GM23338 (cell line): ENCODE data around the gene TENM4. TPM values are rescaled to one million over a fixed set of nuclear protein-coding genes. Genes with fewer than 3 reads are reported as not detected.

Experiments
- ATAC-seq: fragments of 200-7000 bp; cut with Tn5 transposase; 3 replicates; pipeline ENCODE4 v1.9.1; 2020
- DNase-seq: peaks from one replicate; pipeline ENCODE4 v3.0.0-alpha.2; 2015; ENCODE audit warnings: low spot score
- H2AFZ ChIP-seq: fragments of 200-600 bp; sonication (generic); 2 replicates; pipeline ENCODE4 v1.8.0; 2016; ENCODE audit warnings: antibody characterized with exemption, mild to moderate bottlenecking, moderate library complexity
- H3F3A ChIP-seq: fragments of 200-600 bp; sonication (generic); replicated peaks from 2 replicates; pipeline ENCODE4 v1.8.0; 2017; ENCODE audit warnings: antibody characterized with exemption, mixed run types, low read depth
- H3K27ac ChIP-seq: fragments of 200-600 bp; sonication (generic); 2 replicates; pipeline ENCODE4 v1.6.1; 2016; ENCODE audit warnings: low read depth
- H3K27me3 ChIP-seq: fragments of 200-600 bp; sonication (generic); 2 replicates; pipeline ENCODE4 v1.8.0; 2016; ENCODE audit warnings: mild to moderate bottlenecking, mixed run types, moderate library complexity; ENCODE audit not compliant: insufficient read depth
- H3K36me3 ChIP-seq: fragments of 200-600 bp; sonication (generic); 2 replicates; pipeline ENCODE4 v1.8.0; 2016; ENCODE audit warnings: mild to moderate bottlenecking; ENCODE audit not compliant: insufficient read depth
- H3K4me1 ChIP-seq: fragments of 200-600 bp; sonication (generic); 2 replicates; pipeline ENCODE4 v1.8.0; 2016; ENCODE audit warnings: mild to moderate bottlenecking, moderate library complexity; ENCODE audit not compliant: insufficient read depth
- H3K4me2 ChIP-seq: fragments of 200-600 bp; sonication (generic); 2 replicates; pipeline ENCODE4 v1.7.1; 2017; ENCODE audit warnings: mixed run types
- H3K4me3 ChIP-seq: fragments of 200-600 bp; sonication (generic); 2 replicates; pipeline ENCODE4 v1.6.1; 2016; ENCODE audit warnings: mixed run types
- H3K79me2 ChIP-seq: fragments of 200-600 bp; sonication (generic); replicated peaks from 2 replicates; pipeline ENCODE4 v1.8.0; 2017; ENCODE audit warnings: mild to moderate bottlenecking; ENCODE audit not compliant: insufficient read depth
- H3K9me2 ChIP-seq: fragments of 200-600 bp; sonication (generic); 2 replicates; pipeline ENCODE4 v1.8.0; 2017; ENCODE audit not compliant: insufficient read depth
- H4K20me1 ChIP-seq: fragments of 200-600 bp; sonication (generic); replicated peaks from 2 replicates; pipeline ENCODE4 v1.8.0; 2017; ENCODE audit warnings: mild to moderate bottlenecking; ENCODE audit not compliant: insufficient read depth
- H3K27ac Mint-ChIP-seq: 2 replicates; pipeline ENCODE4 v1.8.0; 2020; ENCODE audit warnings: inconsistent platforms, mild to moderate bottlenecking, moderate library complexity, mixed read lengths
- H3K27me3 Mint-ChIP-seq: 3 replicates; pipeline ENCODE4 v1.8.0; 2022; ENCODE audit warnings: low read depth, mild to moderate bottlenecking, moderate library complexity, mixed read lengths, inconsistent platforms; ENCODE audit not compliant: insufficient read depth, poor library complexity
- H3K36me3 Mint-ChIP-seq: 3 replicates; pipeline ENCODE4 v1.8.0; 2021; ENCODE audit warnings: low read depth, mild to moderate bottlenecking, inconsistent platforms, moderate library complexity, mixed read lengths
- H3K4me1 Mint-ChIP-seq: 3 replicates; pipeline ENCODE4 v1.8.0; 2020; ENCODE audit warnings: mild to moderate bottlenecking, inconsistent platforms, mixed read lengths
- H3K4me3 Mint-ChIP-seq: 3 replicates; pipeline ENCODE4 v1.8.0; 2021; ENCODE audit warnings: moderate library complexity, mild to moderate bottlenecking, inconsistent platforms, mixed read lengths
- H3K9me3 Mint-ChIP-seq: 3 replicates; pipeline ENCODE4 v1.8.0; 2020; ENCODE audit warnings: moderate library complexity, mild to moderate bottlenecking, inconsistent platforms, mixed read lengths
- CREB1 ChIP-seq: fragments of 250-450 bp; sonication (Bioruptor Pico); IDR thresholded peaks from 2 replicates; pipeline ENCODE4 v1.5.0; 2020; ENCODE audit warnings: low read depth, mild to moderate bottlenecking, moderate library complexity
- EZH2 ChIP-seq: fragments of 200-600 bp; sonication (generic); IDR thresholded peaks from one replicate; pipeline ENCODE4 v1.8.0; 2017; ENCODE audit warnings: antibody characterized with exemption, mild to moderate bottlenecking, low read depth; ENCODE audit not compliant: unreplicated experiment
- EZH2phosphoT487 ChIP-seq: fragments of 200-600 bp; sonication (generic); IDR thresholded peaks from one replicate; pipeline ENCODE4 v1.8.1; 2018; ENCODE audit warnings: antibody characterized with exemption; ENCODE audit not compliant: unreplicated experiment
- JUNB ChIP-seq: IDR thresholded peaks from one replicate; pipeline ENCODE4 v1.6.1; 2016; ENCODE audit warnings: antibody characterized with exemption; ENCODE audit not compliant: unreplicated experiment
- NANOG ChIP-seq: IDR thresholded peaks from 2 replicates; pipeline ENCODE4 v1.6.1; 2016; ENCODE audit warnings: antibody characterized with exemption, borderline replicate concordance
- POLR2AphosphoS5 ChIP-seq: IDR thresholded peaks from 2 replicates; pipeline ENCODE4 v1.6.1; 2016; ENCODE audit warnings: antibody characterized with exemption, low read depth
- STAT1 ChIP-seq: IDR thresholded peaks from one replicate; pipeline ENCODE4 v1.6.1; 2016; ENCODE audit warnings: antibody characterized with exemption; ENCODE audit not compliant: unreplicated experiment
- ZNF114 ChIP-seq: fragments of 250-450 bp; sonication (Bioruptor Pico); IDR thresholded peaks from 2 replicates; pipeline ENCODE4 v1.5.0; 2020; ENCODE audit warnings: mild to moderate bottlenecking, moderate library complexity
- ZNF331 ChIP-seq: fragments of 250-450 bp; sonication (Bioruptor Pico); IDR thresholded peaks from 2 replicates; pipeline ENCODE4 v1.5.0; 2020; ENCODE audit warnings: low read depth, mild to moderate bottlenecking, moderate library complexity
- ZNF462 ChIP-seq: fragments of 250-450 bp; sonication (Bioruptor Pico); IDR thresholded peaks from 2 replicates; pipeline ENCODE4 v1.5.0; 2020; ENCODE audit warnings: mild to moderate bottlenecking, moderate library complexity
- polyA plus RNA-seq: library from polyadenylated mRNA; unstranded; fragments of >200 nt; fragmentation: Nextera tagmentation; extraction: Ambion mirVana; gene quantifications from 2 replicates; pipeline ENCODE4 v1.2.1, GENCODE V29; 2016
- total RNA-seq: library from RNA; depleted of rRNA; stranded (reverse); fragments of >200 nt; shearing (Covaris generic); gene quantifications from 2 replicates; pipeline ENCODE4 v1.2.3, GENCODE V29; 2014
- TF ChIP-seq, protein P1 (sequence below): IDR thresholded peaks from 2 replicates; pipeline ENCODE4 v1.6.1; 2016; ENCODE audit warnings: antibody characterized with exemption
- TF ChIP-seq, protein P2 (sequence below): IDR thresholded peaks from one replicate; pipeline ENCODE4 v1.6.1; 2018; ENCODE audit warnings: antibody characterized with exemption; ENCODE audit not compliant: unreplicated experiment
- TF ChIP-seq, protein P3 (sequence below), 2 experiments: fragments of 200-600 bp in 1 of 2; sonication (generic) in 1 of 2; conservative IDR thresholded peaks; 2 replicates each; pipeline versions ENCODE4 v1.5.1 to v1.6.1; 2016 to 2017; ENCODE audit warnings: antibody characterized with exemption in 2 of 2, low read depth in 2 of 2, mild to moderate bottlenecking in 2 of 2, moderate library complexity in 1 of 2

The TENM4 gene
- total and polyA plus RNA-seq, 2 experiments from 2014 or later = 7.3 TPM

GRCh38 chr11:78952175-78952574 is 488.7 kb downstream of the TENM4 start:
- no peak overlapping the region for H3K27ac Mint-ChIP-seq
- H3K4me1 Mint-ChIP-seq = peaks cover 37% of the 10 kb centered on the region

More at GRCh38 chr11:78952175-78952574, 488.7 kb downstream of the TENM4 start:
- no peak for TF ChIP-seq POLR2AphosphoS5
- no peak for TF ChIP-seq EZH2
- TF ChIP-seq ZNF114 = no peak
- TF ChIP-seq ZNF331 (CRISPR knock-in tag) = no peak
- no peak for TF ChIP-seq CREB1 (CRISPR knock-in tag)
- TF ChIP-seq, protein P1, sequence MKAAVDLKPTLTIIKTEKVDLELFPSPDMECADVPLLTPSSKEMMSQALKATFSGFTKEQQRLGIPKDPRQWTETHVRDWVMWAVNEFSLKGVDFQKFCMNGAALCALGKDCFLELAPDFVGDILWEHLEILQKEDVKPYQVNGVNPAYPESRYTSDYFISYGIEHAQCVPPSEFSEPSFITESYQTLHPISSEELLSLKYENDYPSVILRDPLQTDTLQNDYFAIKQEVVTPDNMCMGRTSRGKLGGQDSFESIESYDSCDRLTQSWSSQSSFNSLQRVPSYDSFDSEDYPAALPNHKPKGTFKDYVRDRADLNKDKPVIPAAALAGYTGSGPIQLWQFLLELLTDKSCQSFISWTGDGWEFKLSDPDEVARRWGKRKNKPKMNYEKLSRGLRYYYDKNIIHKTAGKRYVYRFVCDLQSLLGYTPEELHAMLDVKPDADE = no peak
- TF ChIP-seq, protein P2, sequence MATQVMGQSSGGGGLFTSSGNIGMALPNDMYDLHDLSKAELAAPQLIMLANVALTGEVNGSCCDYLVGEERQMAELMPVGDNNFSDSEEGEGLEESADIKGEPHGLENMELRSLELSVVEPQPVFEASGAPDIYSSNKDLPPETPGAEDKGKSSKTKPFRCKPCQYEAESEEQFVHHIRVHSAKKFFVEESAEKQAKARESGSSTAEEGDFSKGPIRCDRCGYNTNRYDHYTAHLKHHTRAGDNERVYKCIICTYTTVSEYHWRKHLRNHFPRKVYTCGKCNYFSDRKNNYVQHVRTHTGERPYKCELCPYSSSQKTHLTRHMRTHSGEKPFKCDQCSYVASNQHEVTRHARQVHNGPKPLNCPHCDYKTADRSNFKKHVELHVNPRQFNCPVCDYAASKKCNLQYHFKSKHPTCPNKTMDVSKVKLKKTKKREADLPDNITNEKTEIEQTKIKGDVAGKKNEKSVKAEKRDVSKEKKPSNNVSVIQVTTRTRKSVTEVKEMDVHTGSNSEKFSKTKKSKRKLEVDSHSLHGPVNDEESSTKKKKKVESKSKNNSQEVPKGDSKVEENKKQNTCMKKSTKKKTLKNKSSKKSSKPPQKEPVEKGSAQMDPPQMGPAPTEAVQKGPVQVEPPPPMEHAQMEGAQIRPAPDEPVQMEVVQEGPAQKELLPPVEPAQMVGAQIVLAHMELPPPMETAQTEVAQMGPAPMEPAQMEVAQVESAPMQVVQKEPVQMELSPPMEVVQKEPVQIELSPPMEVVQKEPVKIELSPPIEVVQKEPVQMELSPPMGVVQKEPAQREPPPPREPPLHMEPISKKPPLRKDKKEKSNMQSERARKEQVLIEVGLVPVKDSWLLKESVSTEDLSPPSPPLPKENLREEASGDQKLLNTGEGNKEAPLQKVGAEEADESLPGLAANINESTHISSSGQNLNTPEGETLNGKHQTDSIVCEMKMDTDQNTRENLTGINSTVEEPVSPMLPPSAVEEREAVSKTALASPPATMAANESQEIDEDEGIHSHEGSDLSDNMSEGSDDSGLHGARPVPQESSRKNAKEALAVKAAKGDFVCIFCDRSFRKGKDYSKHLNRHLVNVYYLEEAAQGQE = no peak
- no peak for TF ChIP-seq EZH2phosphoT487
- TF ChIP-seq JUNB = no peak
- no peak for TF ChIP-seq ZNF462 (CRISPR knock-in tag)
- TF ChIP-seq, protein P3, sequence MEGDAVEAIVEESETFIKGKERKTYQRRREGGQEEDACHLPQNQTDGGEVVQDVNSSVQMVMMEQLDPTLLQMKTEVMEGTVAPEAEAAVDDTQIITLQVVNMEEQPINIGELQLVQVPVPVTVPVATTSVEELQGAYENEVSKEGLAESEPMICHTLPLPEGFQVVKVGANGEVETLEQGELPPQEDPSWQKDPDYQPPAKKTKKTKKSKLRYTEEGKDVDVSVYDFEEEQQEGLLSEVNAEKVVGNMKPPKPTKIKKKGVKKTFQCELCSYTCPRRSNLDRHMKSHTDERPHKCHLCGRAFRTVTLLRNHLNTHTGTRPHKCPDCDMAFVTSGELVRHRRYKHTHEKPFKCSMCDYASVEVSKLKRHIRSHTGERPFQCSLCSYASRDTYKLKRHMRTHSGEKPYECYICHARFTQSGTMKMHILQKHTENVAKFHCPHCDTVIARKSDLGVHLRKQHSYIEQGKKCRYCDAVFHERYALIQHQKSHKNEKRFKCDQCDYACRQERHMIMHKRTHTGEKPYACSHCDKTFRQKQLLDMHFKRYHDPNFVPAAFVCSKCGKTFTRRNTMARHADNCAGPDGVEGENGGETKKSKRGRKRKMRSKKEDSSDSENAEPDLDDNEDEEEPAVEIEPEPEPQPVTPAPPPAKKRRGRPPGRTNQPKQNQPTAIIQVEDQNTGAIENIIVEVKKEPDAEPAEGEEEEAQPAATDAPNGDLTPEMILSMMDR (conservative IDR thresholded peaks at IDR 0.05; ENCODE audit: low read depth in 2 of 2) = no peak
- no peak for TF ChIP-seq NANOG
- TF ChIP-seq STAT1 = no peak
- Mint-ChIP-seq H3K4me3 (no peak overlapping the region), H3K9me3 (no peaks in the 10 kb centered on the region), H3K27me3 (peaks cover 5% of the 10 kb centered on the region), H3K36me3 (no peaks in the 10 kb centered on the region)
- ATAC-seq (peak; percentile 56), DNase-seq (no peak)
- Histone ChIP-seq H4K20me1 (no peaks in the 10 kb centered on the region), H3K4me3 (no peak overlapping the region), H3K27me3 (no peaks in the 10 kb centered on the region), H3F3A (no peaks in the 10 kb centered on the region), H3K4me1 (no peaks in the 10 kb centered on the region), H2AFZ (no peak overlapping the region), H3K4me2 (no peak overlapping the region), H3K9me2 (no peaks in the 10 kb centered on the region), H3K27ac (no peak overlapping the region), H3K79me2 (no peaks in the 10 kb centered on the region), H3K36me3 (no peaks in the 10 kb centered on the region)
